GM21360 (cell line): Measurements from ENCODE around the gene SIRPA.

Source experiments
- ATAC-seq: cut with Tn5 transposase; IDR thresholded peaks from one replicate; pipeline ENCODE4 v1.9.1; 2021; ENCODE audit warnings: mild to moderate bottlenecking, moderate library complexity; ENCODE audit not compliant: unreplicated experiment

Gene SIRPA

GRCh38 chr20:1946442-1946761 is 51.2 kb downstream of the SIRPA start:
- no peak for ATAC-seq

DNA sequence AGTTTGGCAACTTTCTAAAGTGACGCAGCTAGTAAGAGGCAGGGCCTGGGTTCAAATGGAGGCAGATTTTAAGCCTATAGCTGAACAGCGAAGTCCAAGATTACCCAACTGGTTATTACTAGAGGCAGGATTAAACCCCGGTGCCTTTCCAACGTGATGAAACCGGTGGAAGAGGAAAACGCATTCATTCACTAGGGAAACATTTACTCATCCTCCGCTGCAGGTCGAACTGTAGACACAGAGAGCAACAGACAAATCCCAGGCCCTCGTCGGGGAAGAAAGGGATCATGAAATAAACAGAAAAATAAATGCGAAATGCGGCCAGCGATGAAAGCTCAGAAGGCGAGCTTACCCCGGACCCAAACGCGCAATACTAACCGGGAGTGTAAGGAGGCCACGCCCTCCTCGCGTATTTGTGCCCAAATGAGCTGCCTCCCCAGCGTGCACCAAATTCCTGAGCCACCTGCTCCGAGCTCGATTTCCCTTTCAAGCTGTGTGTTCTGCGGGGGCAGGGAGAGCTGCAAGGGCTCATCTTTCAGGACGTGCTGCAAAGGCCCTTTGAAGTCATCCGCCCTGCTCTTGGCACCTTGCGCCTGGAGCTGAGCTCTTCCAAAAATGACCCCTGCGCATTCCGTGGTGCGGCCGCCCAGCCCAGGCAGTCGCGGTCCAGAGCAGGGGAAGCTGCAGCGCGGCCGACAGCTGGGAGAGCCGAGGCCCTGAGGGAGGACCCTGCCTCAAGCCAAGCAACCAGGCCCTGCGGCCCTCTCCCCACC is 51.7 kb downstream of the SIRPA start:
- ATAC-seq = no peak

DNA sequence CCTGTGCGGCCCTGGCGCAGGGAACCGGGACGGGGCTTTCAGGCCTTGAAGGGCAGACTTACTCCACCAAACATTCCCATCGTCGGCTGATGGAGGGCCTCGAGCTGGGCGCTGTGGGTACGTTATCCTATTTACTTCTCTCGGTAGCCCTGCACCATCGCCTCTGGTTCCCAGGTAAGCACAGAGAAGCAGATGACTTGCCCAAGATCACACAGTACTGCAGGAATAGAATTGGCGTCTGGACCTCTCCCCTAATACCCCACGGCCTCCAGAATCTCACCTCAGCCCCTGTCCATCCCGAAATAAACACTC is 52.3 kb downstream of the SIRPA start:
- no peak for ATAC-seq

DNA sequence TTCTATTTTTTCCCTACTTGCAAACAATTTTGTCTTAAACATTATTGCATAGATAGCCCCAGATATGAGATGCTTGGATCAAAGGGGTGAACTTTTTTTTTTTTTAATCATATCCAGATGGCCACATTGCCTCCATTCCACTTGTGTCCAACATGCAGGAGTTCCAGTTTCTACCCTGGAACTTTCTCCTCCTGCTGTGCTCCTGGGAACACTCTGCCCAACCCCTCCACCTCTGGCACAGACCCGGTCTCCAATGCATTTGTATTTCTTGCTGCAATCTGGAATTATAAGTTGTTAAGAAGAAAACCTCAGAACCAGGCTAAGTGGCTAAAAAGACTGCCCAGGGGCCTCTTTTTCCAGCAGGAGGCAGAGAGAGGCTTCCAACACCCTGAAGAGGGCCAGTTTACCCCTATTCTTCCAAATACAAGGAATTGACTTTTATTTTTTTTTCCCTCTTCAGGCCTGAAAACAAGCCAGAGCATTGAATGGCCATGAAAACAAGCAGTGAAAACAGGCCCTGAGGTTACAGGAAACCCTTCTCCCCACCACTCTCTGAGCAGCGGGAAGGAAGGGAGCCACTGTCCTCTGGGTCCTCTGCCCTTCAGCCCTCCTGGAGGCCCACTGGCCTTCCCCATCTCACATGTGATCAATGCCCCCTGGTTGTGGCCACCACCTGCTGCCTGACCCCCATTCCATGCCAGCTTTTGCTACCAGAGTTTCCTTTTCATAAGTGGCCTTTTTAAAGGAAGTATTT is 54.3 kb downstream of the SIRPA start:
- no peak for ATAC-seq

- ATAC-seq = no peak
Measured at GRCh38 chr20:1950836-1951235, 55.6 kb downstream of the SIRPA start.

DNA sequence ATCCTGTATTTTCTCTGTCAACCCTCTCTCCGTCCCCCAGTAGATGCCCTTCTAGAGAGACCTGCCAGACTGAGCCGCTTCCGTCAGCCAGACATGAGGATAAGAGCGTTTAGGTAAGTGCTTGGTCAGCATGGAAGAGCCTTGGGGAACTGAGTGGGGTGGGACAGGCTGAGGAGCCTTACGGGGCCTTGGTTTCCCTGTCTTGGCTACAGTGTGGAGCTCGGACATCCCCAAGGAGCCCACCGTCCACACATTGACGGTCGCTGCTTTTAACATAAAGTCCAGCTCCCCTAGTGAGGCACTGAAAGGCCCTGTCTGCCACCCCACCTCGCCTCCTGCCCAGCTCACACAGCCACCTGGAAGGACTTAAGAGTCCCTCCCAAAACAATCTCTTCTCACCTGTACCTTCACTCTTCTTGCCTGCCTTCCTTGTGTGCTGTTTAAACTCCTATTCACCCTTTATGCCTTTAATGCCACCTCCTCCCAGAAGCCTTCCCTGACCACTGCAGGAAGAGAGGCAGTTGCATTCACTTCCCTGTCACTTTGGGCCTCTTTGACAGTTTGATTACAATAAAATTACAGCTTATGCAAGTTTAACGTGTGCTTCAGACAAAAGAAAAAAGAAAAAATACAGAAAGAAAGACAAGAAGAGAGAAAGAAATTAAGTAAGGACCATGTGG is 56.4 kb downstream of the SIRPA start:
- no peak for ATAC-seq

DNA sequence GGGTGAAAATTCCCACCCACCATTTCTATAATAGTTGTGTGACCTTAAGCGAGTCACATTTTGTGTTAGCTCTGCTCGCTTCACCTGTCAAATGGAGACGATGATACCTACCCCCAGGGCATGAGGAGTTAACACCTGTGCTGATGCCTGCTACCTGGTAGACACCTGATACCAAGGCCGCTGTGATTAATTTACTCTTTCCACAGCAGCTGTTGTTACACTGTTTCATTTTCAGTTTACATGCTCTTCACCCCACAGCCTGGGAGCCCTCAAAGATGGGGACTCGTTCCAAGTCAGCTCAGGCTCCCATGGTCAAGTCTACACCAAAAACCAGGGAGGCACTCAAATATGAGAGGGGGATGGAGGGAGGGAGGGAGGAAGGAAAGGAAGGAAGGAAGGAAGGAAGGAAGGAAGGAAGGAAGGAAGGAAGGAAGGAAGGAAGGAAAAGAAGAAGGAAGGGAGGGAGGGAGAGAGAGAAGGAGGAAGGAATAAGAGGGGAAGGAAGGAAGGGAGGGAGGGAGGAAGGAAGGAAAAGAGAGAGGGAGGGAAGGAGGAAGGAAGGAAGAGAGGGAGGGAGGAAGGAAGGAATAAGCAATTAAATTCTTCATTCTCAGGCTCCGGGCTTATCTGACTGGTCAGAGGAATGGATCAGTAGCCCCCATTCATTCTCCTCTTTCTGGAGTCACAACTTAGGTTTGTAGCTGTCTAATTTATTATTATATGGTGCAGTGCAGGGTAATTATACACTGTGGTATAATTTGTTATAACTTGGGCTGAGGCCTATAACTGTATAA is 57.7 kb downstream of the SIRPA start:
- no peak for ATAC-seq

- ATAC-seq = no peak
Measured at GRCh38 chr20:1953621-1954020, 58.4 kb downstream of the SIRPA start.

- no peak for ATAC-seq
Measured at GRCh38 chr20:1955217-1955616, 60.0 kb downstream of the SIRPA start.

DNA sequence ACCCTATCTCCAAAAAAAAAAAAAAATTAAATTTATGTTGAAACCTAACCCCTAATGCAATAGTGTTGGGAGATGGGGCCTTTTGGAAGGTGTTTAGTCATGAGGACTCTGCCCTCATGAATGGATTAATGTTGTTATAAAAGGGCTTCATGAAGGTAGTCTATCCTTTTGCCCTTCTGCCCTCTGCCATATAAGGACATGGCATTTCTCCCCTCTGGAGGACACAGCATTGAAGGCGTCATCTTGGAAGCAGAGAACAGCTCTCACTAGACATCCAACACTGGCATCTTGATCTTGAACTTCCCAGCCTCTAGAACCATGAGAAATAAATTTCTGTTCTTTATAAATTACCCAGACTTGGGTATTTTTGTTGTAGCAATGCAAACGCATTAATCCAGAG is 63.2 kb downstream of the SIRPA start:
- ATAC-seq = no peak

DNA sequence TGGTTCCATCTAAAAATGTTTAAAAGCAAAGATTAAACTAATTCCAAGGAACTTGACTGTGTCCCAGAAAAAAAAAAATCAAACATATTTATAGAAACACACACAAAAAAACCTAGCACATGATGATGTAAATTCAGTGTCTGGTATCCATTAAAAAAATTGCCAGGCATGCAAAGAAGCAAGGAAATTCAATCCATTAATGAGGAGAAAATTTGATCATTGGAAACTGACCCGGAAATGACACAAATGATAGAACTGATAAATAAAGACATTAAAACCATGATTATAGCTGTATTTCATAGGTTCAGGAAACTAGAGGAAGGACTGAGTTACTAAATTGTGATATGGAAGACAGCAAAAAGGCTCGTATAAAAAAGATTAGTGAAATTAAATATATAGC is 63.9 kb downstream of the SIRPA start:
- ATAC-seq = no peak

- no peak for ATAC-seq
Measured at GRCh38 chr20:1961374-1961773, 66.2 kb downstream of the SIRPA start.

DNA sequence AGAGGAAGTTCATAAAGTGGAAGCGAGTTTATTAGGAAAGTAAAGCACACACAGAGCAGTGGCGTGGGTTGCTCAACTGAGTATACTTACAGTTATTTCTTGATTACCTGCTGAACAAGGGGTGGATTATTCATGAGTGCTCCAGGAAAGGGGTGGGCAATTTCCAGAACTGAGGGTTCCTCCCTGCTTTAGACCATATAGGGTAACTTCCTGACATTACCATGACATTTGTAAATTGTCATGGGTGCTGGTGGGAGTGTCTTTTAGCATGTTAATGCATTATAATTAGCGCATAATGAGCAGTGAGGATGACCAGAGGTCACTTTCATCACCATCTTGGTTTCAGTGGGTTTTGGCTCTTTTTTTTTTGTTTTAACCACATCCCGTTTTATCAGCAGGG is 68.9 kb downstream of the SIRPA start:
- ATAC-seq = no peak

DNA sequence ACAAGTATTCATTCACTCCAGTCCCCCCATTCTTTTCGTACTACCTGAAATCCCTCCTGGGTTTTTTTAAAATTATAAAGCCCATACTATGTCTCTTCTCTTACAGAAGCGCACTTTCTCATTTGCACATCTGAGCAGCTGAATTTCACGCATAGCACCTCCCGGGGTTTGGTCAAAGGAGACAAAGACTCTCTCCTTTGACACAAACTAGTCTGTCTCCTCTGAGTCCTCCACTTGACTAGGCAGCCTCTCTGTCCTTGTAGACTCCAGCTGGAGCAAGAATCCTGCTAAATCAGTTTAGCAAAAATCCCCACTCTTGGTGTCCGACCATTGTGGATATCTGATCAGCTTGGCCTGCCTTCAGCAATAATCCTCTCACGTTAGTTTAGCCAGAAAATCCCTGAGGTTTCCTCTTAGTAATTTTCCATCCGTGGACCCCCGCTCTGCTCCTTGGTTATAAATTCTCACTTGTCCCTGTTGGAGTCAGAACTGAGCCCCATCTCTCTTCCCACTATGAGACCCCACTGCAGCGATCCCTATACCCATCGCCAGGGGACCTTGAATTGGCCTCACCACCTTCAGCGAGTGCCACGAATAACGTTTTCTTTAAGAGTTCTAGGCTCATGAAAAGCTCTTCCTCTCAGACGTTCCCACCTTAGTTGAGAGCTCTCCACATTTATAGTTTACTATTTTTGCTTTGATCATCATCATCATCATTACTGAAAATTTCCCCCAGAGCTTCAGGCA is 69.6 kb downstream of the SIRPA start:
- no peak for ATAC-seq

DNA sequence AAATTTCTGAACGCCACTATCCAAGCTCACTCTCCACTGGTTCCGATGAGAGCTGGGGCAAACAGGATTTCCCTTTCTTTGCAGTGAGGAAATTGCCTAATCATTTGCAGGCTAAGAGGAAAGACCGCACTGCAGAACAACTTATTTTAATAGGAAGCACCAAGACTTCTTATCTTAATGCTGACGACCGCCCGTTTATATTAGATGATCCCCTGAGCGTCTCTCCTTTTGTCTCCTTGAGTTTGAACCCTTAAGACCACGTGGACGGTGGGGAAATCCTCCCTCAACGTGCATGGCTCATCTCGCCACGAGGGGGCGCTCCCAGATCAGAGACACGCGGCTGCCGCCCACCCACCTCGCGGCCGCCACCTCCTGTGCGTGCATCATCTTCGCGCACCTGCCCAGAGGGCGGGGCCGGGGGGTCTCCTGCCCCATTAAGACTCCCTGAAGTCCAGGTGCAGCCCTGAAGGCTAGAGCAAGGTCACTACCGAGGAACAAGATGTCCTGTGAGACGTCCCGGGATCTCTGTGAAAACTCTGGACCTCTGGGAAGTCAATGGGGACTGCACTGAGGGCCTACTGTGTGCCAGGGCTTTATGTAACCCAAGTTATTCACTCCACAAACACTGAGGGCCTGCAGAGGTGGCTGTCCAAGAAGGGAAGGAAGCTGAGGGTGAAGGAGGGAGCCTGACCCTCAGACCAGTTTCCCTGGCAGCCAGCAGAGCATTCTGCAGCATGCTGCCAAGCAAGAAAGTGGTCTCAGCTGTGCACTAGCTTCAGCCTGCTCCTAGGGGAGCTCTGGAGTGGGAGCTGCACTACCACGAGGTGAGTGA is 70.5 kb downstream of the SIRPA start:
- no peak for ATAC-seq

- no peak for ATAC-seq
Measured at GRCh38 chr20:1968964-1969363, 73.8 kb downstream of the SIRPA start.

GRCh38 chr20:1971893-1972586 is 76.8 kb downstream of the SIRPA start:
- ATAC-seq = no peak

GRCh38 chr20:1973601-1974440 is 78.6 kb downstream of the SIRPA start:
- ATAC-seq = no peak
